NCI-H2196 treated with DMSO at 0.1 percent for 48 hours (cell line): Measurements from ENCODE around the gene MARCHF4.

Source experiments
- DNase-seq: peaks from one replicate; lab custom pipeline; 2025; ENCODE audit not compliant: unreplicated experiment; lab: John Stamatoyannopoulos, UW

Gene MARCHF4

DNA sequence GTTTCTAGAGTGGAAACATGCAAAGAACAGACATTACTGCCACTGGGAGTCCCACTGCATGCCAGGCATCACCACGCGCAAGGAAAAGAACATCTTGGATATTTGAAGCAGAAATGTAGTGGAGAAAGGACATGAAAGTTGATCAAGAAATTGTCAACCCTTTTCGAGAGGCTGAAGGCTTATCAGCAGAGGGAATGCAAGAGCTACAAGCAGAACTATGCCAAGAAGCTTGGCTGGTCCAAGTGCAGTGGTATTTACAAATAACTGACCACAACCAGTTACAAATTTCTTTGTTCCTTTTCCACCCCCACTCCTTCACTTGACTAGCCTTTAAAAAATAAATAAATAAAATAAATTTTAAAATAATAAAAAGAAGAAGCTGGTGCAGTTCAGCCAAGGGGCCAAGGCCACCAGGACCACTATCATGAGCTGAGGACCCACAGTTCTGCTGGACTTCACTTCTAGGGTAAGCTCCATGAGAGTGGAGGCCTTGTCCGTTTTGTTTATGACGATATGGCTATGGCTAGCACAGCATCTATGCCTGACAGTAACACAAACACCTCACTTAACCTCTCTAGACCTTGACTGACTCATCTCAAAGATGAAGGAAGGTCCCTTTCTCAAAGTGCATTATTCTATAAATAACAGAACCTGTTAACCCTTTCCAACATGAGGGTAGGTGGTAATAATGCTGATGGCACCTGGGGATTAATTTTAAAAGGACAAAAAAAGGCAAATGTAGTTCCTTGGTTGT is 20.9 kb downstream of the MARCHF4 start:
- no peak for DNase-seq

DNA sequence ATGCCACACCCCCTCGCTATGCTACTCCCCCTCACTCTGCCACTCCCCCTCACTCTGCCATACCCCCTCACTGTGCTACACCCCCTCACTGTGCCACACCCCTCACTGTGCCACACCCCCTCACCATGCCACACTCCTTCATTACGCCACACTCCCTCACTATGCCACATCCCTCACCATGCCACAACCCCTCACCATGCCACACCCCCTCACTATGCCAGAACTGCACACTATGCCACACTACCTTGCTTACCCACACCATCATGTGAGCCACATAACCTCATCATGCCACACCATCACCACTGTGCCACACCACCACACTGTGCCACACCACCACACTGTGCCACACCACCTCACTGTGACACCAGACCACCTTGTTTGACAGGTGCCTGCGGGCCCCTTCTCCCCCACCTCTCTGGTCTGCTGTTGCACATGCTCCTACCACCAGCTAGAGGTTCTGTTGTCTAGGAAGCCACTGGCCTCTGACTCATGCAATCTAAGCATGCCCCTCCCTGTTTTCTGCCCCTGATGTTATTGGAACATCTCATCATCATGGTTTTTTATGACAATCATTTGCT is 22.0 kb downstream of the MARCHF4 start:
- peak; percentile 25 for DNase-seq

DNA sequence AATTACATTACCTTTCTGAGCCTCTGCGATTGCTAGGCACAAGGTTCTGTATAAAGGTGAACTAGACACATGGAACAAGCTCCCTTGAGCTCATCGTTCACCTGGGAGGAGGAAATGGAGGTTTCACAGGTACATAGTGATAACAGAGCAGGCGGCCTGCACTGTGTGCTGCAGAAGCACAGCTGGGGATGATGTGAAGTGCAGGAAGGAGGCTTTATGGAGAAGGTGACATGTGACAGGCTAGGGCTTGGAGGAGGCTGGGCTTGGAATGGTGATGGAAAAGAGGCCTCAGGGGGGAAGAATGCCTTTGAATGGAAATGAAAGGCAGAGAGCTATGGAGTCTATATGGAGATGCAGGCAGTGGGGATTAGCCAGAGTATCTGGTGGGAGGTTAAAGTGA is 22.9 kb downstream of the MARCHF4 start:
- no peak for DNase-seq

DNA sequence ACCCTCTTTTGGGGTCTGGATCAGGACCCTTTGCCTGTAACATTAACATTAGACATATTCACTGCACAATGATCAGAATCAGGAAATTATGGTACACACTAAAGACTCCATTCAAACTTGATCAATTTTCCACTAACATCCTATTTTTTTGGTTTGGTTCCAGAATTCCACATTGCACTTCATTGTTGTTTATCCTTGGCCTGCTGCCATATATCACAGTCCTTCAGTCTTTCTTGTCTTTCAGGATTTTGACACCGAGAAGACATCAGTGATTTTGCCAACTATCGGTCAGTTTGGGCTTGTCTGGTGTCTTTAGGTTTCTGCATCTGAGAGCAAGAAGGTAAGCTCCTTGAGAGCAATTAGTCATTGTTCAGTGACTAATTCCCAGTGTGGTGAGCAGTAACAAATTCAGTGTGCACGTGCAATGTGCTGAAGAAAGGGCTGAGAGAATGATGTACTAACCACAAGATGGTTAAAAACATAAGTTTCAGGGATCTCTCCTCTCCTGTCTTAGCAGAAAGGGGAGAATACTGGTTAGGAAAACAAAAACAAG is 23.5 kb downstream of the MARCHF4 start:
- DNase-seq, result no peak

DNA sequence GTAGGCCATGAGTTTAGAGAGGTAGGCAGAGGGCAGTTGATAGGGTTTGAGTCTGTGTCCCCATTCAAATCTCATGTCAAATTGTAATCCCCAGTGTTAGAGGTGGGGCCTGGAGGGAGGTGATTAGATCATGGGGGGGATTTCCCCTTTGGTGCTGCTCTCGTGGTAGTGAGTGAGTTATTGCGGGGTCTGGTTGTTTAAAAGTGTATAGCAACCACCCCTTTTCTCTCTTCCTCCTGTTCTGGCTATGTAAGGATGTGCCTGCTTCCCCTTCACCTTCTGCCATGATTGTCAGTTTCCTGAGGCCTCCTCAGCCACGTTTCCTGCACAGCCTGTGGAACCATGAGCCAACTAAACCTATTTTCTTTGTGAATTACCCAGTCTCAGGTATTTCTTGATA is 25.5 kb downstream of the MARCHF4 start:
- no peak for DNase-seq

DNA sequence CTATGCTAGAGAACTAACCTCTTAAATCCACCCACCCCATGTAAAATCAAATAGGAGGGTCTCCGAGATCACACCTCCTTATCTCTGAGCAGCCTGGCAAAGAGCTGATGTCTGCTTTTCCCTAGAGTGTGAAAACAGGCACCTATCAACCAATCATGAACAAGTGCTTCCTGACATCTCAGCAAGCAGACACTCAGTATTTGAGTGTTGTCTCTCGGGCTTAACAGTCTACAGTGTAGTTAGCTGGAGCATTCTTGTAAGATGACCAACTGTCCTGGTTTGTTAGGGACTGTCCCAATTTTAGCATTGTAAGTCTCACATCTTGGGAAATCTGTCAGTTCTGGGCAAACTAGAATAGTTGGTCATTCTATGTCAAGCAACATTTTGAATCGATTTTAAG is 26.4 kb downstream of the MARCHF4 start:
- no peak for DNase-seq

DNA sequence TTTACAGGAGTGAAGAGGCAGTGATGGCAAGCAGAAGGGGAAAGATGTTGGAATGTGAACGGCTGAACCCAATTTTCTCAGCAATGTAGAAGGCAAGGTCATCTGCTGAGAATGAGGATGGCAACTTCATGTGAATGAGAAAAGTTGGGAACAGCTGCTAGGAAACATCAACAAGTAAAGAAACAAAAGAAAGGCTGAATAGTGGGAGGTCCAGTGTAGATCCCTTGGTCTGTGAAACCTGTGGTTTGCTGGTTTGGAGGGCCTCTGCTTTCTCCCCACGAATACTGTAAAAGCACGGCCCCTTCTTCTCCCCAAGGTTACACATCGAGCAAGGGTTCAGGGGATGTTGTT is 27.4 kb downstream of the MARCHF4 start:
- DNase-seq, result no peak

DNA sequence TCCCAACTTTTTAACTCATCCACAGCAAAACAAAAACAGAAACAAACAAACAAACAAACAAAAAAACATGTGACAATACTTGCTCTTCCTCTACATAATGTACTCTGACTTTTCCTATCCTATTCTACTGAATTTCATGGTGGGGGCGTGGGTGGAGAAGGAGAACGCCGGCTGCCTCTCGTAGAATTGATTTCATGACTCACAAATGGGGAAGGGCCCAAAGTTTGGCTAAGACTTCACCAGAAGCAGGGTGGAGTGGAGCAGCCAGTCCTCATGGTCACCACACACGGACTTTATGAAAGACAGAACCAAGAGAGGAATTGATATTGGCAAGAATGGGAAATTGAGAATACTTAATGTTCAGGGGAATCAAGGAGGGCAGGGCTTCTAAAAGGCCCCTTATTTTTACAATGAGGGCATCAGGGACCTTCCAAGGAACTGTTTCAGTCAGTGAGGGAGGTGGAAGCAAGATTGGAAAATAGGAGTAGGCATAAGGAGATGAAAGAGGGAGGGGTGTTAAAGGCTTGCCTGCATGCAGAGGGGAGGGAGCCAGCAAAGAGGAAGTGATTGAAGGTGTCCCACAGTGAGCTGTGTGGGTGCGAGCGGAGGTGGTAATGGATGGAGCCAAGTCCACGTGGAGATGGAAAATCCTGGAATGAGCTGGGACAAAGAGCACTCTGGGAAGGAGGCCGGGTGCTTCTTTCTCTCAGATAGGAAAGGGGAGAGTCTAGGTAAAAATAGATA is 27.9 kb downstream of the MARCHF4 start:
- DNase-seq, result no peak

DNA sequence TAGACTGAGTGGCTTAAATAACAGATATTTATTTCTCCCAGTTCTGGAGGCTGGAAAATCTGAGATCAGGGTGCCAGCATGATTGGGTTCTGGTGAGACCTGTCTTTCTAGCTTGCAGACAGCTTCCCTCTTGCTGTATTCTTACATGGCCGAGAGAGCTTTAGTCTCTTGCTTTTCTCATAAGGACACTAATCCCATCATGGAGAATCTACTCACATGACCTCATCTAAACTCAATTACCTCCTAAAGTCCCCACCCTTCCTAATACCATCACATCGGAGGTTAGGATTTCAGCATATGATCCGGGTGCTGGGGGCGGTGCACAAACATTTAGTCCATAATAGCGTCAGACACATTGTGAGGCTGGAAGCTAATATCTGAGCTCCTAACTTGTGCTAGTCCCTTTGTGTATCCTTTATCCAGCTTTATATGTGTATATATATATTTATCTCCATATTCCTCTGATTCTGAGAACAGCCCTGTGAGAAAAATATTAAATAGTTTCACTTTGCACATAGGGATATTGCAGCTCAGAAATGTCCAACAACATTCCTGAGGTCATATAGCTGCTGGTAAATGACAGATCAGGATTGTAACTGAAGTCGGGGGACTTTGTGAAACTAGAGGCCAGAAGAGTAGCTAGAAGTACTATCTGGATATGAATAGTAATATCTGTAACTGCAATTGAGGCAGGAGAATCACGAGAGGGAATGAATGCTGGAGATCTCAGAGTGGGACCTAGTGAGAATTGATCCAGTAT is 28.9 kb downstream of the MARCHF4 start:
- no peak for DNase-seq

DNA sequence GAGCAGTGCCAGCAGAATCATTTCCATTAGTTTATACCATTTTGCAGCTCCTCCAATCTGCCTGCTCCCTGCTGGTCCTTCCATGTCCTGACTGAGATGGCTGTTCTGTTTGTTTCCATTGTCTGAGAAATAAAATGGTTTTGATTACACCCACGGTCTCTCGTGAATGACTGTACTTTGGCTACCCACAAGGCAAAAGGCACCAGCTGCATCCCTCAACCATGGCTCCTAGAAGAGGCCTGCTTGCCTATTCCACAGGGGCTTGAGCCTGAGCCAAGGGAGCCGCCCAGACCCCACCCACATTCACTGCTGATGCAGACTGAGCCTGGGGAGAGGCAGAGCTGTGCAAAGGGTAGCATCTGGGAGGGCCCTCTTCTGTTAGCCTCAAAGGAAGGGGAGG is 31.2 kb downstream of the MARCHF4 start:
- DNase-seq, result no peak

DNA sequence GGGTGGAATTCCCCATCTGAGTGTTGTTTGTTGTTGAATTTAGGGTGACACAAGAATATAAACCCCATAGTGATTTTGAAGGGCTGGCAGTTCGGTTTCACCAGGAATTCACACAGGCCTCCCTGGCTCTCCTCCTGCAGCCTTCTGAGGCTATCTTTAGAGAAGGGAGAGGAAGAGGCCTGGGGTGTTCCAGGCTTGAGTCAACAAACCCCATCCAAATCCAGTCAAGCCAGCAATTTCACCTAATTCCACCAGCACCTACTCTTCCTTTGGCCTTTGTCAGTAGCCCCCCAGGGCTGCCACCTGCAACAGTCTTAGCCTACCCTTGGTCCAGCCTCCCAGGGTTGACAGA is 32.0 kb downstream of the MARCHF4 start:
- DNase-seq, result no peak

DNA sequence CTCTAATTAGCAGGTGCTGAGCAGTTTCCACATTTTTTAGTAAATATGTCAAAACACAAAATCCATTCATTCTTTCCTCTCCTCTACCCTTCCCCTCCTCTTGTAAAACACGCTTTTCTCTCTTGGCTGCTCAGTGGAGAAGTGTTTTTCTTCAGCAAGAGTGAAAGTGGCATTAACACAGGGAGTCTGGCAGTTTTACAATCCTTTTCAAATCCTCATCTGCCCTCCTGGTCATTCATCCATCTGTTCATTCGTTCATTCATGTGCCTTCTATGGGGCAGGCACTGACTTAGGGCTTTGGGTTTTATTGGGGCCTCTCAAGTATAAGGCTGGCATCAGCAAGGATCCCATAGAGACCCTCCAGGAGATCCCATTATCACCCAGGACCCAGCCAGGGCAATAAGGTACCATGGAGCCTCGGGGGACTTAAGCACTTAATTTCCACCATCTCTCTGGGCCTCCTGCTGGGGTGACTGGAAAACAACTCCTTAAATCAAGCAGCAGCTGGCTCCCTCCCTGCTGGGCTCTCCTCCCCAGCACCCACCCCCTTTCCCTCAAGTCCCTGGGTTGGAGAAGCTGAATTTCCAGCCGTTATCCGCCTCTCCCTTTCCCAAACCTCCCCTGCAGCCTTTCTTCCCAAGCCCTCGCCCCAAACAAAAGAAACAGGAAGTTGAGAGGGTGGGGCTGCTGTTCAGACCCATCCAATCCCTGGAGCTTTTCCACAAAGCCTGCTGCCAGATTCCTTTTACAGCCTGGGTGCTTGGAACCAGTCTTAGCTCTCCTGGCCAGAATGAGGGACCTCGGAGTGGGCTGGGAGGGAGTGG is 32.6 kb downstream of the MARCHF4 start:
- DNase-seq, result peak; percentile 20

DNA sequence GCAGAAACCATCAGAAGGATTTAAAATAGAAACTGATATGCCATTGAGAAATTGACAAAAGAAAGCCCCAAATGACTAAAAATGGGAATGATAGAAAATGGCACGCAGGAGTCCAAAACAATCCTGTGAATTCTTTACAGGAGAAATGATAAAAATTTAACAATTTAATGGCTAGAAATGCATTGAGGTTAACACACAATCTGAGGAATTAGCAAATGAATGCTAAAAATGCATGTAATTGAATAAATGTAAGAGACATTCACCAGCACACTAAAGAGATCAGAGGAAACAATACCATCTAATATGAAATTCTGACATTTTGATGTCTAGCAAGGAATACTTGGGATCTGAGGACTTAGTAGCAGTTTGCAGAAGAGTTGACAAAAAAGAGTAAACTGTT is 37.0 kb downstream of the MARCHF4 start:
- DNase-seq, result no peak

DNA sequence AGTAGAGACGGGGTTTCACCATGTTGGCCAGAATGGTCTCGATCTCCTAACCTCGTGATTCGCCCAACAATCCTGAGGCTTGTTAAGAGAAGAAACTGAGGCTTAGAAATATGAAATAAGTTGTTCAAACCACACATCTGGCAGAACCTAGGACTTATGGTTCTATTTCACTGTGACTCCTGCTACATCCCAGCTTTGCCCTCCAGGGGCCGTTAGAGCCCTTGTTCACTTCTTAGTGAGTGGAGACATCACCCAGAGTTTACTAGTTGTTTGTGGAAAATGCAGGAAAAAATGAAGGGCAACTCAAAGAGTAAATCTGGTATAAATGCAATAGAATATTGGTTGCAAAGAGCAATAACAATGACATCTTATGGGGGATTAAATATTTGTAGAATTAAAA is 43.9 kb downstream of the MARCHF4 start:
- no peak for DNase-seq

DNA sequence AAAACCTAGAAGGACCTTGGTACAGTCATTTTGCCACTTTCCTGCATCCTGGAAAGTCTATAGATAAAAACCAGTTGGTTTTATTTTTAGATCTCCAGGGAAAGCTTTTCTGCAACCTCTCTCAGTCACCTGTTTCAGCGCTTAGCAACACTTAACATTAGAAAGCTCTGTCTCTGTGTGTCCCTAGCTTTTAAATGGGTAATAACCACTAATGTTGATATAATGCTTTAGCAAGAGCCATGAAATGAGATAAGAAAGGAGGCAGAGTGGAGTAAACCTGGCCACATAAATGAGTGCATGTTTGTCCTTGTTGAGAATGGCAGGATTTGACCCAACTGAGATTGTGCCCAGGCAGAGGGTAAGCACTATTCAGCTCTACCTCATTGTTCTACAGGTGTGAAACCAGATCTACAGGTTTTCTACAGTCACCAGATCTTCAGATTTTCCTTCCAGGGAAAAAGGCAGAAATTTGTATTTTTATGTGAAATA is 44.8 kb downstream of the MARCHF4 start:
- no peak for DNase-seq
